Caco-2 (cell line): Measurements from ENCODE around the gene NUDT3. TPM values are rescaled to one million over a fixed set of nuclear protein-coding genes. Genes with fewer than 3 reads are reported as not detected.

Experiments
- BruUV-seq: library from RNA; stranded (reverse); fragments of 400-500 nt; replicated peaks from 2 replicates; lab custom pipeline; 2021; lab: Mats Ljungman, UMichigan
- CTCF ChIA-PET: fragments of 300-600 bp; sonication (Branson Sonifier 250); formaldehyde crosslinking; loops from one replicate; lab custom pipeline; 2022; ENCODE audit warnings: antibody characterized with exemption; lab: Charles Lee
- POLR2A ChIA-PET: fragments of 300-600 bp; sonication (Branson Sonifier 250); formaldehyde crosslinking; loops from one replicate; lab custom pipeline; 2022; ENCODE audit warnings: antibody characterized with exemption; lab: Charles Lee
- DNase-seq, 2 experiments: peaks; one replicate each; pipeline versions ENCODE4 v3.0.0 to v3.0.0-alpha.2; 2020 to 2022
- H3K27me3 ChIP-seq: replicated peaks from 2 replicates; pipeline ENCODE4 v1.6.0; 2011; ENCODE audit warnings: low read length; ENCODE audit not compliant: control insufficient read depth, insufficient read depth
- H3K36me3 ChIP-seq: 2 replicates; pipeline ENCODE4 v1.5.1; 2011; ENCODE audit warnings: low read length; ENCODE audit not compliant: control insufficient read depth, insufficient read depth
- H3K4me1 ChIP-seq: fragments of 250-450 bp; sonication (Bioruptor Pico); 2 replicates; pipeline ENCODE4 v1.5.1; 2020; ENCODE audit warnings: mild to moderate bottlenecking
- H3K4me3 ChIP-seq: 2 replicates; pipeline ENCODE4 v1.5.1; 2011; ENCODE audit warnings: low read depth, mild to moderate bottlenecking, control low read depth, low read length
- H3K9me3 ChIP-seq: fragments of 250-450 bp; sonication (Bioruptor Pico); 2 replicates; pipeline ENCODE4 v1.5.1; 2020; ENCODE audit warnings: mild to moderate bottlenecking, moderate library complexity
- H3K27ac Mint-ChIP-seq: one replicate; pipeline ENCODE4 v1.8.0; 2022; ENCODE audit warnings: mixed read lengths; ENCODE audit not compliant: unreplicated experiment
- H3K27me3 Mint-ChIP-seq: one replicate; pipeline ENCODE4 v1.8.0; 2022; ENCODE audit warnings: mixed read lengths; ENCODE audit not compliant: insufficient read depth, unreplicated experiment
- H3K36me3 Mint-ChIP-seq: one replicate; pipeline ENCODE4 v1.8.0; 2022; ENCODE audit warnings: mild to moderate bottlenecking, mixed read lengths; ENCODE audit not compliant: insufficient read depth, unreplicated experiment
- H3K4me1 Mint-ChIP-seq: one replicate; pipeline ENCODE4 v1.8.0; 2022; ENCODE audit warnings: low read depth, mixed read lengths; ENCODE audit not compliant: unreplicated experiment
- H3K4me3 Mint-ChIP-seq: one replicate; pipeline ENCODE4 v1.8.0; 2022; ENCODE audit warnings: mild to moderate bottlenecking, moderate library complexity, mixed read lengths; ENCODE audit not compliant: unreplicated experiment
- H3K9me3 Mint-ChIP-seq: one replicate; pipeline ENCODE4 v1.8.0; 2022; ENCODE audit warnings: mixed read lengths; ENCODE audit not compliant: unreplicated experiment
- CTCF ChIP-seq, 2 experiments: fragments of 200-600 bp in 1 of 2; IDR thresholded peaks; 1 replicate in 1 of 2; 2 replicates in 1 of 2; pipeline versions ENCODE4 v1.5.1 to v1.8.0; 2011 to 2022; ENCODE audit warnings: antibody characterized with exemption in 1 of 2, control low read depth in 1 of 2, inconsistent platforms in 1 of 2, low read depth in 1 of 2, low read length in 1 of 2, mild to moderate bottlenecking in 1 of 2, moderate library complexity in 1 of 2; ENCODE audit not compliant: insufficient read depth in 1 of 2, severe bottlenecking in 1 of 2, unreplicated experiment in 1 of 2
- intact Hi-C: fragments of 100-400 bp; cut with micrococcal nuclease; formaldehyde crosslinking; loops from one replicate; pipeline ENCODE4 v1.10.0; 2022; ENCODE audit not compliant: unreplicated experiment
- total RNA-seq: library from RNA; stranded (reverse); gene quantifications from 2 replicates; pipeline ENCODE4 v1.2.3, GENCODE V29; 2022

The NUDT3 gene
- total RNA-seq, 1 experiment from 2014 or later, result 22.9 TPM

- no peak for TF ChIP-seq CTCF (IDR thresholded peaks at IDR 0.05; ENCODE audit: insufficient read depth in 1 of 2, low read depth in 1 of 2, low read length in 1 of 2, severe bottlenecking in 1 of 2, unreplicated experiment in 1 of 2)
- Histone ChIP-seq H3K4me3 (no peak overlapping the region), H3K27me3 (no peaks in the 10 kb centered on the region), H3K4me1 (no peaks in the 10 kb centered on the region), H3K36me3 (peaks cover 1% of the 10 kb centered on the region), H3K9me3 (no peaks in the 10 kb centered on the region)
- H3K27ac Mint-ChIP-seq, result no peak overlapping the region
- CTCF ChIA-PET, result interaction anchor here (0.7 to 0.8 kb wide), 2 partner anchors 35 to 76 kb away, joined by 3 to 4 read pairs; no protein-coding TSS in a partner anchor
- BruUV-seq, result no TSS peak
- H3K9me3 Mint-ChIP-seq, result no peaks in the 10 kb centered on the region
- intact Hi-C loops, result no loop called here
- H3K4me1 Mint-ChIP-seq, result peaks cover 20% of the 10 kb centered on the region
- POLR2A ChIA-PET, result no interaction called here
- H3K27me3 Mint-ChIP-seq, result no peaks in the 10 kb centered on the region
- no peaks in the 10 kb centered on the region for H3K36me3 Mint-ChIP-seq
- DNase-seq, result no peak
- no peak overlapping the region for H3K4me3 Mint-ChIP-seq
These were observed 53.7 kb downstream of the NUDT3 start for GRCh38 chr6:34338811-34339210.

- H3K27ac Mint-ChIP-seq, result no peak overlapping the region
These were observed 54.1 kb downstream of the NUDT3 start for GRCh38 chr6:34338377-34338776.

GRCh38 chr6:34334796-34335416, 57.6 kb downstream of the NUDT3 start:
- CTCF ChIA-PET, result no interaction called here
- intact Hi-C loops, result no loop called here
- Histone ChIP-seq H3K4me1 (no peaks in the 10 kb centered on the region; the same call in 1 of the 2 replicates), H3K4me3 (no peak overlapping the region), H3K36me3 (no peaks in the 10 kb centered on the region), H3K27me3 (no peaks in the 10 kb centered on the region), H3K9me3 (no peaks in the 10 kb centered on the region)
- no peak for DNase-seq
- Mint-ChIP-seq H3K4me3 (no peak overlapping the region), H3K36me3 (no peaks in the 10 kb centered on the region), H3K9me3 (no peaks in the 10 kb centered on the region), H3K27ac (no peak overlapping the region), H3K27me3 (no peaks in the 10 kb centered on the region), H3K4me1 (peaks cover 13% of the 10 kb centered on the region)
- BruUV-seq, result no TSS peak
- TF ChIP-seq CTCF (IDR thresholded peaks at IDR 0.05; ENCODE audit: insufficient read depth in 1 of 2, low read depth in 1 of 2, low read length in 1 of 2, severe bottlenecking in 1 of 2, unreplicated experiment in 1 of 2), result no peak
- POLR2A ChIA-PET, result no interaction called here

More at GRCh38 chr6:34338377-34338776, 54.1 kb downstream of the NUDT3 start:
- no peaks in the 10 kb centered on the region for H3K27me3 ChIP-seq
- Mint-ChIP-seq H3K9me3 (no peaks in the 10 kb centered on the region), H3K27me3 (no peaks in the 10 kb centered on the region), H3K36me3 (no peaks in the 10 kb centered on the region), H3K4me3 (no peak overlapping the region), H3K4me1 (peaks cover 20% of the 10 kb centered on the region)
- intact Hi-C loops, result no loop called here
- no peak overlapping the region for H3K4me3 ChIP-seq
- POLR2A ChIA-PET, result no interaction called here
- CTCF ChIA-PET, result interaction anchor here (0.7 to 0.8 kb wide), 2 partner anchors 35 to 77 kb away, joined by 3 to 4 read pairs; no protein-coding TSS in a partner anchor
- peaks cover 1% of the 10 kb centered on the region for H3K36me3 ChIP-seq
- H3K9me3 ChIP-seq, result no peaks in the 10 kb centered on the region
- H3K4me1 ChIP-seq, result no peaks in the 10 kb centered on the region
- BruUV-seq, result no TSS peak
- no peak for TF ChIP-seq CTCF (IDR thresholded peaks at IDR 0.05; ENCODE audit: insufficient read depth in 1 of 2, low read depth in 1 of 2, low read length in 1 of 2, severe bottlenecking in 1 of 2, unreplicated experiment in 1 of 2)
- no peak for DNase-seq
